GM15510 (cell line): ENCODE data around the gene TMPRSS3.

Experiments used
- POLR2A ChIP-seq: IDR thresholded peaks from 3 replicates; pipeline ENCODE4 v1.6.1; 2011; ENCODE audit warnings: borderline replicate concordance; ENCODE audit not compliant: insufficient read length; ENCODE audit errors: extremely low read depth

TMPRSS3 gene

DNA sequence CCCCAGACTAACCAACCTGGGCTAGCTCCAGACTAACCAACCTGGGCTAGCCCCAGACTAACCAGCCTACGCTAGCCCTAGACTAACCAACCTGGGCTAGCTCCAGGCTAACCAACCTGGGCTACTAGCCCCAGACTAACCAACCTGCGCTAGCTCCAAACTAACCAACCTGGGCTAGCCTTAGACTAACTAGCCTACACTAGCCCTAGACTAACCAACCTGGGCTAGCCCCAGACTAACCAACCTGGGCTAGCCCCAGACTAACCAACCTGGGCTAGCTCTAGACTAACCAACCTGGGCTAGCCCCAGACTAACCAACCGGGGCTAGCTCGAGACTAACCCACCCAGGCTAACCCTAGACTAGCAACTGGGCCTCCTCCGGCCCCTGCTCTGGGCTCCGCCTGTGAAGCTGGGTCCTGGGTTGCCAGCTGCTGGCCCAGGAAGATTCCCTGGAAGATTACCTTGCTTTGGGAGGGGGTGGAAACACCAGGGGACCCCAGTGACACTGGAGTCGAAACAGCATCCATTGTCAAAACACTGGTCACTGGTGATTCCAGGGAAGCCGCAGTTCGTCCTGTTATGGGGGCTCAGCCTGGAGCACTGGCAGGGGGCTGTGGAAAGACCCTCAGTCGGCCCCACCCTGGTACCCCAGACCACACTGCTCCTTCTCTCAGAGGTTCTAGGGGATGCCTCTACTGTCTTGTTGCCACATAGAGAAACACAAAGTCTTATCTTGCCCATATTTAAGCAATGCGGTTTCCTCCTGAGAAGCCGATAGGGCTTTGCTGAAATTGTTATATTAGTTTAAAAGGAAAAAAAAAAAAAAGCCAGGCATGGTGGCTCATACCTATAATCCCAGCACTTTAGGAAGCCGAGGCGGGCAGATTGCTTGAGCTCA lies 46.2 kb downstream of the TMPRSS3 start:
- no peak for TF ChIP-seq POLR2A

DNA sequence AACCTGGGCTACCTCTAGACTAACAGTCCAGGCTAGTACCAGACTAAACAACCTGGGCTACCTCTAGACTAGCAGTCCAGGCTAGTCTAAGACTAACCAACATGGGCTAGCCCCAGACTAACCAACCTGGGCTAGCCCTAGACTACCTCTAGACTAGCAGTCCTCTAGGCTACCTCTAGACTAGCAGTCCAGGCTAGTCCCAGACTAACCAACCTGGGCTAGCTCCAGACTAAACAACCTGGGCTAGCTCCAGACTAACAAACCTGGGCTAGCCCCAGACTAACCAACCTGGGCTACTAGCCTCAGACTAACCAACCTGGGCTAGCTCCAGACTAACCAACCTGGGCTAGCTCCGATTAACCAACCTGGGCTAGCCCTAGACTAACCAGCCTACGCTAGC lies 47.1 kb downstream of the TMPRSS3 start:
- no peak for TF ChIP-seq POLR2A

DNA sequence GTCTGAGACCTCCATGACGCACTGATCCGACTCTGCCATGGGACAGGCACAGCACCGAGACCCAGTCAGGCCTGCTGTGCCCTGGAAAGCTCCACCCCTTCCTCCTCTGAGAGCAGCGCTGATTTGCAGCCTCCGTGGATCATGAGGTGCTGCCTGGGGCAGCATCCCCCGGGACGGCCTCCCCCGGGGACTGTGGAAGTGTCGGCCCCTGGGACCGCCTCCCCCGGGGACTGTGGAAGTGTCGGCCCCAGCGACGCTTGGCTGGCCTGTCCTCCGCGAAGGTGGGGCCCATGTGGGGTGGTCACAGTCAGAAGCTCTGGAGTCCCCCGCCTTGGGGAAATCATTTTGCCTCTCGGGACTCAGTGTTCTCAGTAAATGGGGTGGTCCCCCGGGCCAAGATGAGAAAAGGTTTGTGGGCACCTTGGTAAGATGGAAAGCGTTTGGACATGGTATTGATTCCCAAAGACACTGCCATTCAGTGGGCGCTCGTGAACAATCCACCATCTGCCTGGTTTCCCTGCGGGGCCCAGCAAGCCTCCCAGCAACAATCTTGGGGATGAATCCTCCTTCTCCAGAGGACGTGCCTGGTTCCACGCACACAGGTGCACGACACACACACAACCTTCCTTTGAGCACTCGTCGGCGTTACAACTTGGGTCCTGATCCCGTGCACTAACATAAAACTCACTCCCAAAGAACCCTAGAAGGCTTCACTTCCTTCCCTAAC lies 48.1 kb downstream of the TMPRSS3 start:
- TF ChIP-seq POLR2A = no peak

DNA sequence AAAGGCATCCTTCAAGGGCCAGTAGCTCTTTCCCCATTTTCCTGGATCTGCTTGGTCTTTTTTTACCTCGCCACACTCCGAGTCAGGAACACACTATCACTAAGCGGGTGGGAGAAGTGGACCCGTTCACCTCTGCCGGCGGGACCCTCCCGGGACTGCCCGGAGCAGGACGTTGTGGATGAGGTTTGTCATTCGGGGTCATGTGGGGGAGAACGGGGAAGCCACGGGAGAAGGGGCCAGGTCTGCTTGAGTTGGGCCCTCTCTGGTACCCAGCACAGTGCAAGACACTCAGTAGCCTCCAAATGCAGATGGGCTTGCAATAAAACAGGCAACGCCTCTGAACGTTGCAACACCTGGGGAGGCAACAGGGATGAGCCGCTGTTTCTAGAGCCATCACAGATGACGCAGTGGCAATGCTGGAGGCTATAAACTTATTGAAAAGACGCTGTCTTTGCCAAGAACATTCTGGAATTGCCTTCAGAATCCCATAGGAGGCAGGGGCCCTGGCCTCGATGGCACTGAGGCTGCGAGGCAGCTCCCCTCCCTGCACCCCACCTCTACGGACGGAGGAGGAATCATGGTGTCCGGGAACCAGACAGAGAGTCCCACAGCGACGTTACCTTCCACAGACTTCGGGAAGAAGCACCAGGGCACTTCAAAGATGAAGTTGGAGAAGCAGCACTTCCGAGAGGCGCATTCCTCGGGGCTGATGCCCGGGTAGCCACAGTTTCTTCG lies 48.8 kb downstream of the TMPRSS3 start:
- no peak for TF ChIP-seq POLR2A

DNA sequence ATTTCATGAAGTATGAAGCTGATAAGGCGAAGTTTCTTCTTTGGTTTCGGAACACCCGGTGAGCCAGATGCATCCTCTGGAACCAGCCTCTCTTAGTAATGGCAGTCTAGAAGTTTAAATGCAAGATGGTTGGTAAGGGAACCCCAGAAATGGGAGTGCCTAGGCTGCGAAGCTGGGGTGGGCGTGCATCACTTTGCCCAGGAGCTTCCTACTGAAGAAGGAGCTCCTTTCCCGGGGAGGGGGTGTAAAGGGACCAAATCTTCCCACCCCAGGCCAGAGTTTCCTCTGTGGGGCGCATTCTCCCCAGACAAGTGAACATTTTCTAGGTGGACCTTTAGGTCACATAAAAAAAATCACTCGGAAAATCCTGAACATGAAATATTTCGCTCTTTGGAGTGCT lies 49.4 kb downstream of the TMPRSS3 start:
- no peak for TF ChIP-seq POLR2A

DNA sequence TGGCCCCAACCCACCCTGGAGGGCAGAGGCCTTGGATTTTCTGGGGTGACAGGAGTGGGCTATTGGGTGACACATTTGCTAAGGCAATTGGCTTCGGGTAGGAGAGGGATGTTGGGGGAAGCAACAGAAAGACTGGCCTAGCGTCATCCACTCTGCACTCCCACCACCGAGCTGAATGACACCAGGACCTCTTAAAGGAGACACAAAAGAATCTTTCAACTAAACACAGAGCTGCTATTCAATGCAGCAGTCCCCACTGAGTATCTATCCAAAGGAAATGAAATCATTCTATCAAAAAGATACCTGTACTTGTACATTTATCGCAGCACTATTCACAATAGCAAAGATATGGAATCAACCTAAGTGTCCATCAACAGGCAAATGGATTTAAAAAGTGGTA lies 51.2 kb downstream of the TMPRSS3 start:
- no peak for TF ChIP-seq POLR2A

DNA sequence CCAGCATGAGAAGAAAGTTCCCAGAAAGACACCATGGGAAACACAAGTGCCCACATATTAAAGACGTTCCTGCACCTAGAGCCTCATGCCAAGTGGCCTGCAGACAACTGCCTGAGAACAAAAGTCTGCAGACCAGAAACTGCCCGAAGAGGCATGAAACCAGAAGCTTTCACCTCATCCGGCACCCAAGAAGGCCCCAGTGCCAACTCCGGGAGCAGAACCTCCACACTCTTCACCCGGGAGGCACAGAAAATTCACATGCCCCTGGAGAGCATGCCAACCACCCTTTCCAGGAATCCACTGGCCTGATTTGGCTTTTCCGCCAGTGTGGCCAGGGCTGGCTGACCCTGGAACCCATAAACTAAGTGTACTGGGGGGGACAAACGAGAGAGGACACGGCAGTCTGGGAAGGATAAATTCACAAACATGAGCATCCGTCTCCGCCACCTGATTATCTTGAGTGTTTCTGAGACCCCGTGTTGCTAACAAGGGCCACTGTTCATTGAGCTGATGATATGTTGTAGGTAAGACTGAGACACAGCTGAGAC lies 51.8 kb downstream of the TMPRSS3 start:
- no peak for TF ChIP-seq POLR2A

DNA sequence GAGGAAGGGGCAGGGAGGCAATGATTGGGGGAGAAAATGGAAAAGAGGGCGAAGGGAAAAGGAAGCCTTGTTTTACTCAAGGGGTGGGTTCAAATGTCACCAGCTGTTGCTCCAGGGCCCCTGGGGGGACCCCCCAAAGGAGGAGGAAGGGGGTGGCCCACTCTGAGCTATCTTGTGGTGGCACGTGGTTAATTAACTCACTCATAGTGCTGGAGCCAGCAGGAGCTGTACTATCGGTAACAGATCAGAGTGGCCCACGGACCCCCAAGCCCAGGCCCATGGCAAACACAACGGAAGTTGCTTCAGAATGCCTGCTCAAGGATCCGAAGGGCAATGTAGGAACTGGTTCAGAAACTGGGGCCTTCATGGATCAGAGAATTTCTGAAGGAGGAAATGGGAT lies 52.3 kb downstream of the TMPRSS3 start:
- TF ChIP-seq POLR2A = no peak

DNA sequence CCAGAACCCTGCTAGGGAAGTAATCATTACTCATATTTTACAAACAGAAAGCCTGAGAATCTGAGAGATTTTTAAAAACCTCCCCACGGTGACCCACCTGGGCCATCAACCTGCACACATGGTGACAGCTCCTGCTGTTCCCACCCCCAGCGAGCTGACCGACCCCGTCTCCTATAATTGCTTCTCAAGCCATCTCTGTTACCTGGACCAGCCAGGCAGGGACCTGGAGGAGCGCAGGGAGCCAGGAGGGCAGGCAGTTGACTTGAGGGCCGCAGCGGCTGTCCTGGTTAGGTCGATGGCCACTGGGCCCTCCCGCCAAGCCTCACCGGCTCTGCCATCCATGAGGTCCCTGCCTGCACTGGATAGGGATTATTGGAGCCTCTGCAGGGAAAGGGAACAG lies 52.8 kb downstream of the TMPRSS3 start:
- TF ChIP-seq POLR2A = no peak

DNA sequence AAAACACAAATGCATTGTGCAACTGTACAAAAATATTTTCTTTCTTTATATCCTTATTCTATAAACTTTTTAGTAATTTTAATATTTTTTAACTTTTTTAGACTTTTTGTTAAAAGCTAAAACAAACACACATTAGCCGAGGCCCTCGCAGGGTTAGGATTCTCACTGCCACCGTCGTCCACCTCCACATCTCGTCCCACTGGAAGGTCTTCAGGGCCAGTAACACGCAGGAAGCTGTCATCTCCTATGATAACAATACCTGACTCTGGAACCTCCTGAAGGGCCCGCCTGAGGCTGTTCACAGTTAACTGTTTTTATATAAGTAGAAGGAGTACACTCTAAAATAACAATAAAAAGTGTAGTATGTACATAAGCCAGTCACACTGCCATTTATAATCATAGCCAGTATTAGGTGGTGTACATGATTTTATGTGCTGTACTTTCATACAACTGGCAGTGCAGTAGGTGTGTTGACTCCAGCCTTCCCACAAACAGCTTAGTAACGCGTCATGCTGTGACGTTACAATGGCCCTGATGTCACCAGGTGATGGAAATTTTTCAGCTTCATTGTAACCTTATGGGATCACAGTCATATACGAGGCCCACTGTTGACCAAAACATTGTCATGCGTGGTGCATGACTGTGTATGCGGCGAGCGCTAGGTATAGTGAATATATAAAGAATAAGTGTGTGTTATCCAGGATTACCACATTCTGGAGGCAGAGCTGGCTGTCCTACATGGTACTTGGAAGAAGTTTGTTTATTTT lies 53.9 kb downstream of the TMPRSS3 start:
- TF ChIP-seq POLR2A = no peak

DNA sequence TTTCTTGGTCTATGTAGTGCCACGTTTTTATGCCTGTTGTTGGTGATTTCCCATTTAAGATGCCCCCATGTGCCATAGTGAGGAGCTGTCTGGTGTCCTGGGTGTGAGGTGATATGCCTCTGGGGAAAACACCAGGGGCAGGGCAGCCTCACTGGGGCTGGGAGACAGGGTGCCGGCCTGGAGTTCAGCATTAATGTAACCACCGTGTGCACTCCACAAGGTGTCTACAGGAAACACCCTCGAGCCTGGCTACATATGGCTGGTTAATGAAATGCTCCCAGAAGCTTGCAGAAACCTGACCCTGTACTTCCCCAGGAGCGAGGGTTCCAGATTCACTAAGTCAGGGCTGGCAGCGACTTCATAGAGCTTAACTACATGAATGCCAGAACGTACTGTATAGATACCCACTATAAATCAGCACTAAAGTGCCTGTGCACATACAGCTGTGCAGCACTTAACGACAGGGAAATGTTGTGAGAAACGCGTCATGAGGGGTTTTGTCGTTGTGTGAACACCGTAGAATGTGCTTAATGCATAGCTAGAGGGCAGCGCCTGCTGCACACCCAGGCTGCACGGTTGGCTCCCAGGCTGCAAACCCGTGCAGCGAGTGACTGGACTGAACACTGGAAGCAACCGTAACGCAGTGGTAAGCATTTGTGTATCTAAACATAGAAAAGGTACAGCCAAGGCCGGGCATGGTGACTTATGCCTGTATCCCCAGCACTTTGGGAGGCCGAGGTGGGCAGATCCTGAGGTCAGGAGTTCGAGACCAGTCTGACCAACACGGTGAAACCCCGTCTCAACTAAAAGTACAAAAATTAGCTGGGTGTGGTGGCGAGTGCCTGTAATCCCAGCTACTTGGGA lies 55.4 kb downstream of the TMPRSS3 start:
- TF ChIP-seq POLR2A = no peak

DNA sequence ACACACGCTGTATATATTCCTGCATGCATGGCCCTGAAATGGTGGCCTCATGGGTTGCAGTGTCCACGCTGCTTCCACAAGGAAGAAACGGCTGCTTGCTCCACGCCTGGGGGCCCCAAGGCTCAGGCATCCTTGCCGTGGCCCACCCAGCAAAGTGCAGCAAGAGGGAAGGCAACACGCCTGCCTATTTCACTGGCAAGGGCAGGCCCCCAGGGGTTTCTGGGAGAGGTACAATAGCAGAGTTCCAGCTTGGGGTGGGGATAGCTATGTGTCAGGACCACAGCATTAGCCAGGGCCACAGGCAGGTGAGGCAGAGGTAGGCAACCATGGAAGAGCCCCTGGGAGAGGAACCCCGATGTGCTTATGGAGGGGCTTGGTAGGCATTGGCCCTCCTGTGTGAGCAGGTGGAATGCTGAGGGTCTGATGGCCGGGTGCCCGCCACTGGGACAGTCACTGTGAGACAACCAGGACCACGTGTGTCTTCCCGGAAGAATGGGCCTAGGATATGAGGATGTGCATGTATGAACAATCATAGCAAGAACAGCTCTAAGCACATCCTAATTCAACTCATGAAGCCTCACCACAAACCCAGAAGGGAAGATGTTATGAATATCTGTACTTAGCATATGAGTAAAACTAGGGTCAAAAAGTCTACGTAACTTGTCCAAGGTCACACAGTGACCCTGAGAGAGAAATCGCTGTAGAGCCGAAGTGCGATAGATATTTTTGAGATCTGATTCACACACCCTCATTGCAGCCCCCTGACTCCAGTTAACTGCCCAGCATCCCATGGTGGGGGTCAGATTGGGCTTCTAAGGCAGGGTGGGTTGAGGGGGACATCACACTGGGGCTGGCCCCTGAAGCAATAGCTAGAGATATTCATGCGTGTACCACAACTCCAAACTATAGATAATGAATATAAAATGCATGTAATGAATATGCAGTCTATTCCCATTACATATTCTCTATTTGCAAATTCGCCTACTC lies 56.8 kb downstream of the TMPRSS3 start:
- no peak for TF ChIP-seq POLR2A
